HG03066 (cell line): ENCODE results near the gene FARP1.
"Not testable (repeated sequence)": the region's sequence is repeated elsewhere in the genome, so short reads cannot be mapped to it uniquely, and the experiment has no call there.

Experiments used
- ATAC-seq: cut with Tn5 transposase; IDR thresholded peaks from one replicate; pipeline ENCODE4 v1.9.1; 2021; ENCODE audit warnings: low read depth; ENCODE audit not compliant: unreplicated experiment

FARP1 gene

DNA sequence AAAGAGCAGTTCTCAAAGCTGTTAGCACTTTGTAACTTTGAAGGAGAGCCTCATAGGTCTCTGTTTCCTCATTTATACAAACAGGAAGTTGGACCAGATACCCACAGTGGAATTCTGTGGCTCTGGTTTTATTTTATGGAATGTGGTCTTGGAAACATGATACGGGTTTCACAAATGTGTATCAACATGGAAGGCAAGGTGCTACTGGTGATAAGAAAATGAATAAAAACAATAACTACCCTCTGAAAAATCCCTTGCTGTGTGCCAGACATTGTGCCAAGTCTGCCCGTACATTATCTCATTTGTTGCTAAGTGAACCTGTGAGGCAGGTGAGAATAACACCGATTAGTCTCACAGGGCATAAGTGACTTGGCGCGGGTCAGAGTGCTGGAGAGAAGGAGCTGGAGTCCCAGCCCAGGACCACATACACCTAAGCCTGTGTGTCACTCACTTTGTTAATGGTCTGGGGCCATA is 79.2 kb downstream of the FARP1 start:
- ATAC-seq: no peak

DNA sequence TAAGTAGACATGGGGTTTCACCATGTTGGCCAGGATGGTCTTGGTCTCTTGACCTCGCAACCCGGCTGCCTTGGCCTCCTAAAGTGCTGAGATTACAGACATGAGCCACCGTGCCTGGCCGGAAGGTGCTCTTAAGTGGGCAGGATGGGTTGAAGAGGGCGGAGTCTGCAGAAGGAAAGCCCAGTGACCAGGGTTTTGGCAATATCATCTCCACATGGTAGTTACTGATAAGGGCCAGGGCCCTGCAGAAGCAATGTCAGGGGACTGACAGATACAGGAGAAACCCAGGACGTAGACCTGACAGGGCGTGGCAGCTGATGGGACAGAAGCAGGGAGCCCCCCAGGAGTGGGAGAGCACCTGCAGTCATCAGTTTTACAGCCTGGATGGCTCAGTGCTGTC is 79.9 kb downstream of the FARP1 start:
- ATAC-seq: no peak

DNA sequence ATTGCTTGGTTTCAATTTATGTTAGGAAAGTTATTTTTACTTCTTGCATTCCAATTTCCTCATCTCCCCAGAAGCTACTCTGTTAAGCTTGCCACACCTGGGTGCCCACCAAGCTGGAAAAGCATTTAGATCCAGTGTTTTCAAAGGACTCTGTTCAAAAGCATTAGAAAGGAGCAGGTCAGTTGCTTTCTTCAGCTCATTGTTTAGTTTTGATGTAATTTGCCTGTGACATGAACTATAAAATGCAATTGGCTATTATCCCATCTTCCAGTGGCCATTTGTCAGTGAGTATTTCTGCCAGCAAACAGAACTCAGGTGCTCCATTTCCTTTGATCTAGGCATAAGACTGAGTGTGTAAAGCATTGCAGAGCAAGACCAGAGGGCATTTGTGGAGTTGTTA is 80.8 kb downstream of the FARP1 start:
- no peak for ATAC-seq

DNA sequence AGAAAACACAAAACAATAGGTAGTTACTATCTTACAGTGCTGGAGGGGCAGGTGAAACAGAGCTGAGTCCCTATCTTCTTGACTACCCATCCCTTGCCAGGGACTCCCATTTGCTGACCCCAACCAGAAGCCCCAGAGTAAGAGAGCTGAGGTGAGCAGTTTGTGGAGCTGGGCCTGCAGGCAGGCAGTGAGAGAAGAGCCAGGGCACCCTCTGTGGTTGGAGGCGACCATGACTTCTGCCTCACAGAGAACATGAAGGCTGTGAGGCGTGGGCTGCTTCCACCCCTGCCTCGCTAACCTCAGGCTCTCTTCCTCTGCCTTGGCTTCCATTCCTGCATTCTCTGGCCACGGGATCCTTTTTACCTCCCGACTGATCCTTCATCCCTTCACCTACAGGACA is 81.7 kb downstream of the FARP1 start:
- no peak for ATAC-seq

- ATAC-seq: no peak
These were observed 82.4 kb downstream of the FARP1 start for GRCh38 chr13:98225036-98225940.

DNA sequence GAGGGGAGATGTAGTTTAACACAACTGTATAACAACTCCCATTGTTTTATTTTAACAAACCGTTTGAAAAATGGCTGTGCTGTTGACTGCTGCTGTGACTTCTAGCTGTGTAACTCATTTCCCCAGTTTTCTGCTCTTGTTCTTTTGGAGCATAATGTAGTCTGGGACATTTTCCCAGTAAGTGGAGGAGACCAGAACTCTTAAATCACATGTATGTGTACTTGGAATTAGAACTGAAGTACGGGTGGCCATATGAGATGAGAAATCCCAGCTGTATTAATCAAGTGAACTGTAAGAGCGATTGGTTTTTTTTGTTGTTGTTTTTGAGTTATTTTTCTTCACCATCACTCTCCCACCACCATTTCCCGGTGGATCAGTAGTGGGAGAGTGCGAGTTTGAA is 83.6 kb downstream of the FARP1 start:
- no peak for ATAC-seq

DNA sequence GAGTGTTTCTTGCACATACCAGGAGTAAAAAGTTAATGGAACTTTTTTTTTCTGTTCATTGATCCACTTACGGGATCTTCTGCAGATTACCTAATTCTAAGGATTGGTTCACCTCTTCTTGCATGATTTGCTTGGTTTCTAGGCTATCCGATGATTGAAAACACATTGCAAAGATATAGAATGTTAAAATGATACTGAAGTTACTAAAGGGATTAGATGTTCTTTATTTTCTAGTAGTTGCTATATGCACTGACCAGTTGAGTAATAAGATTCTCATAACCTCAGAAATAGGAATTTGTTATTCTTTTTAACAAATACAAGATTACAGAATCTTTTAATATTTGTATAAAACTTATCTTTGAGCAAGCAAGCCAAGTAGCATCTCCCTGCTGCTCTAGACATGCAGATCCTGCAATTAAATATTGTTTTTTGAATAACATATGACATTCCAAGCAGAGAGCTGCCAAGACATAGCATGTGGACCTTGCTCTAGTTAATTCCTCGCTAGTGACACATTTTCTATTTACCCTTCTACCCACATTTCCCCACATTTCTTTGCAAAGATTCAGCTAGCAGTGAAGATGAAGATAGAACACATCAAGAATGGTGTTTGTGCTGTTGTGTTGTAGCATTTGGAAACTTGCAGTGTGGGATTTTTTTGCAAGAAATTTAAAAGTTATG is 85.9 kb downstream of the FARP1 start:
- no peak for ATAC-seq

- ATAC-seq: not testable (repeated sequence)
These were observed 87.9 kb downstream of the FARP1 start for GRCh38 chr13:98230762-98231161.

GRCh38 chr13:98232456-98232855 is 89.6 kb downstream of the FARP1 start:
- ATAC-seq: no peak

- no peak for ATAC-seq
These were observed 90.2 kb downstream of the FARP1 start for GRCh38 chr13:98233127-98233526.

DNA sequence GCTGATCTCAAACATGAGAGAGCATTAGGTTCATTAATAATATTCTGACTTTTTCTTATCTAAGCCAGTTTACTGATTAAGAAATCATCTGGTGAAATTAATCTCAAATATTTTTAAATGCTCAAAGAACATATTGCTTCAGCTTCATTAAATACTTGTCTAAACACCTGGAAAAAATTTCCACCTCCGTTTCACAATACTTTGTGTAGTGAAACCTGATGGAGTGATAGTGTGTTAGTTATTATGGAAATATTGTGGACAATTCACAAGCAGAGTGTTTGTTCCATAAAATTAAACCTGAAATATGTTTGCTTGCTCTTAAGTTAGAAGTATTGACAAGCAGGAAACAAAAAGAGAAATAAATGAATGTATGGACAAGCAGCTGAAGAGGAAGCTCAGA is 91.5 kb downstream of the FARP1 start:
- ATAC-seq: no peak

DNA sequence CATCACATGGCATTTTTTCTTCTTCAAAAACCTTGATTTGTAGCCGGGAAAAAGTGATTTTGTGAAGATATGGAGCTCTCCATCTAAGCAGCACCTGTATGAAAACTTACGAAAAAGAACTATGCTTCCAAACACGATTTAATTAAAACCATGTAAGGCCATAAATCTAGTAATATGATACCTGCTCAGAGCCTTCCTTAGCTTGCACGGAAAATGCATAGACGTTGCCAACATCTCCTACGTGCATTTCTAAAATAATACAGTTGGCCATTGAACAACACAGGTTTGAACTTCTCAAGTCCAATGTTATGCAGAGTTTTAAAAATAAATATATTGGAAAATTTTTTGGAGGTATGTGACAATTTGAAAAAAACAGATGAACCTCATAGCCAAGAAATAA is 93.3 kb downstream of the FARP1 start:
- ATAC-seq: no peak

- no peak for ATAC-seq
These were observed 94.4 kb downstream of the FARP1 start for GRCh38 chr13:98237331-98237730.

- no peak for ATAC-seq
These were observed 96.5 kb downstream of the FARP1 start for GRCh38 chr13:98239162-98240076.

DNA sequence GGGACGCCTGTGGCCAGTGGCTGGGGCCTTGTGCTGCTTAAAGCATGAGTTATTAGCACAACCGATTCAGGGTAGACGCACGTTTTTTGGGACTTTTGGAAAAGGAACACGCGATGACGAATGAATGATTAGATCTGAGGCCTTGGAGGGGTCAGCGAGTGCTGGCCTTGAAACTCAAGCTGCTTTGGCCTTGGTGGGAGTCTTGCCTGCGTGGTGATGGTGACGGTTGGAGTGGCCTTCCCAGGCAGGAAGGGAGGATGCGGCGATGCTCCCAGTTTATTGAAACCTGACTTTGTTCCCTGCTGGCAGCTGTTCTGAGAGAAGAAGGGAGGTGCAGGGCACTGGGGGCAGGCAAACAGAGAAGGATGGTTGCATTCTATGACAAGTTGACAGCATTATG is 97.2 kb downstream of the FARP1 start:
- ATAC-seq: no peak

GRCh38 chr13:98240974-98241373 is 98.1 kb downstream of the FARP1 start:
- no peak for ATAC-seq

GRCh38 chr13:98241976-98242375 is 99.1 kb downstream of the FARP1 start:
- no peak for ATAC-seq

DNA sequence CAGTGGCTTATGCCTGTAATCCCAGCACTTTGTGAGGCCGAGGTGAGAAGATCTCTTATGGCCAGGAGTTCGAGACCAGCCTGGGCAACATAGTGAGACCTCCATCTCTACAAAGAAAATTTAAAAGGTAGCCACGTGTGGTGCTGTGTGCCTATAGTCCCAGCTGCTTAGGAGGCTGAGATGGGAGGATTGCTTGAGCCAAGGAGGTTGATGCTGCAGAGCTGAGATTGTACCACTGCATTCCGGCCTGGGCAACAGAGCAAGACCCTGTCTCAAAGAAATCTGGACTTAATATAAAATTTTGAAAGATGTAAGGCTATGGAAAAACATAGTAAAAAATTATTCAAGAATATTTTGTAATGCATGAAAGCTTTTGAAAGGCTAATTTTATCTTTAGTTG is 99.5 kb downstream of the FARP1 start:
- ATAC-seq: no peak

DNA sequence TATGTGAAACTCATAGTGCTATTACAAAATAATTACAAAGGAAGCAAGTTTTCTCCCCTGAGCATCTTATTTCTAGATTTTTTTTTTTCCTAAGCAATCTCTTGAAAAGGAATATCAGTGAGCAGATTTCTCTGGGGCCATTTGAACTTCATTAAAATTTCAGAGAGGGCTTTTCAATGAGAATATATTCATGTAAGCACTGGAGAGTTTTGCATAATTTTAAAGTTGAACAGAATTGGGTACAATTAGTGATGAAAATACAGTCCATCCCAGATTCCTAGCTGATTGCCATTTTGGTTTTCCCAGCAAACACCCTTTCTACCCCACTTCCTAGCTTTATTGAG is 101.0 kb downstream of the FARP1 start:
- no peak for ATAC-seq

- no peak for ATAC-seq
These were observed 103.8 kb downstream of the FARP1 start for GRCh38 chr13:98246538-98247172.
